Esophagus squamous epithelium (tissue), 4 donors: Measurements from ENCODE around the gene VGLL3.

ENCODE experiments used
- POLR2A ChIP-seq, 4 donors: fragments of 450-650 bp; IDR thresholded peaks; one replicate each; pipeline ENCODE4 v1.6.1; 2017; ENCODE audit warnings: antibody characterized with exemption in 4 of 4, mild to moderate bottlenecking in 4 of 4, moderate library complexity in 3 of 4
- TF ChIP-seq, protein P1 (sequence below), 6 experiments: fragments of 450-650 bp in 4 of 6; fragments of 200-600 bp in 2 of 6; sonication (generic) in 2 of 6; IDR thresholded peaks; one replicate each; pipeline ENCODE4 v1.5.1; 2016 to 2019; ENCODE audit warnings: antibody characterized with exemption in 6 of 6, mild to moderate bottlenecking in 4 of 6, moderate library complexity in 4 of 6

DNA sequence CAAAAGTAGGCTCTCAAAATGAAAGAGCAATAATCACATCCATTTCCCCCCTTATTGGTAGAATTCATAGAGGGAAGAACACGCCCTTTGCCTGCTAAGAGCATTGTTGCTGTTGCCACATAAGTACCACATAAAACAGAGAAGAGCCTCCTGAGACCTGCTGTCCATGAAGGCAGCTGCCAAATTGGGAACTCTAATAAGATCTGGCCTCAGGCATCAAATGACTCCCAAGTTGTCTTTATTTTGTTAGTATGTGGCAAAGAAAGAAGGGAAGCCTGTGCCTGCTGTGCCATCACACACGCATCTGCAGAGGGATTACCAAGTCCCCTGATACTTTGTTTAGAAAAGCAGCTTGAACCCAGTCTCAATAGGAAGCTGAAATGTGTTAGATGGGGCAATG, 23.9 kb downstream of the VGLL3 start:
- TF ChIP-seq, protein P1, sequence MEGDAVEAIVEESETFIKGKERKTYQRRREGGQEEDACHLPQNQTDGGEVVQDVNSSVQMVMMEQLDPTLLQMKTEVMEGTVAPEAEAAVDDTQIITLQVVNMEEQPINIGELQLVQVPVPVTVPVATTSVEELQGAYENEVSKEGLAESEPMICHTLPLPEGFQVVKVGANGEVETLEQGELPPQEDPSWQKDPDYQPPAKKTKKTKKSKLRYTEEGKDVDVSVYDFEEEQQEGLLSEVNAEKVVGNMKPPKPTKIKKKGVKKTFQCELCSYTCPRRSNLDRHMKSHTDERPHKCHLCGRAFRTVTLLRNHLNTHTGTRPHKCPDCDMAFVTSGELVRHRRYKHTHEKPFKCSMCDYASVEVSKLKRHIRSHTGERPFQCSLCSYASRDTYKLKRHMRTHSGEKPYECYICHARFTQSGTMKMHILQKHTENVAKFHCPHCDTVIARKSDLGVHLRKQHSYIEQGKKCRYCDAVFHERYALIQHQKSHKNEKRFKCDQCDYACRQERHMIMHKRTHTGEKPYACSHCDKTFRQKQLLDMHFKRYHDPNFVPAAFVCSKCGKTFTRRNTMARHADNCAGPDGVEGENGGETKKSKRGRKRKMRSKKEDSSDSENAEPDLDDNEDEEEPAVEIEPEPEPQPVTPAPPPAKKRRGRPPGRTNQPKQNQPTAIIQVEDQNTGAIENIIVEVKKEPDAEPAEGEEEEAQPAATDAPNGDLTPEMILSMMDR (IDR thresholded peaks at IDR 0.05) = no peak
- TF ChIP-seq POLR2A (IDR thresholded peaks at IDR 0.05) = no peak
